SK-N-SH treated with all-trans-retinoic acid at 6 μM for 48 hours (cell line): ENCODE data around the gene PRM1.

Source experiments
- GLIS3 ChIP-seq: fragments of 250-450 bp; sonication (Bioruptor Pico); IDR thresholded peaks from 2 replicates; pipeline ENCODE4 v1.5.0; 2020; ENCODE audit warnings: mild to moderate bottlenecking, moderate library complexity
- PPARA ChIP-seq: fragments of 250-450 bp; sonication (Bioruptor Pico); IDR thresholded peaks from 2 replicates; pipeline ENCODE4 v1.5.0; 2020; ENCODE audit warnings: mild to moderate bottlenecking, borderline replicate concordance
- TCF4 ChIP-seq: fragments of 250-450 bp; sonication (Bioruptor Pico); IDR thresholded peaks from 2 replicates; pipeline ENCODE4 v1.8.0; 2021; ENCODE audit warnings: mild to moderate bottlenecking, moderate library complexity, borderline replicate concordance
- ZNF565 ChIP-seq: fragments of 450-650 bp; formaldehyde crosslinking; conservative IDR thresholded peaks from 2 replicates; pipeline ENCODE4 v1.5.0; 2020; ENCODE audit warnings: low read depth, mild to moderate bottlenecking, moderate library complexity
- ZNF70 ChIP-seq: fragments of 450-650 bp; formaldehyde crosslinking; IDR thresholded peaks from 2 replicates; pipeline ENCODE4 v1.5.0; 2020; ENCODE audit warnings: mild to moderate bottlenecking, moderate library complexity

DNA sequence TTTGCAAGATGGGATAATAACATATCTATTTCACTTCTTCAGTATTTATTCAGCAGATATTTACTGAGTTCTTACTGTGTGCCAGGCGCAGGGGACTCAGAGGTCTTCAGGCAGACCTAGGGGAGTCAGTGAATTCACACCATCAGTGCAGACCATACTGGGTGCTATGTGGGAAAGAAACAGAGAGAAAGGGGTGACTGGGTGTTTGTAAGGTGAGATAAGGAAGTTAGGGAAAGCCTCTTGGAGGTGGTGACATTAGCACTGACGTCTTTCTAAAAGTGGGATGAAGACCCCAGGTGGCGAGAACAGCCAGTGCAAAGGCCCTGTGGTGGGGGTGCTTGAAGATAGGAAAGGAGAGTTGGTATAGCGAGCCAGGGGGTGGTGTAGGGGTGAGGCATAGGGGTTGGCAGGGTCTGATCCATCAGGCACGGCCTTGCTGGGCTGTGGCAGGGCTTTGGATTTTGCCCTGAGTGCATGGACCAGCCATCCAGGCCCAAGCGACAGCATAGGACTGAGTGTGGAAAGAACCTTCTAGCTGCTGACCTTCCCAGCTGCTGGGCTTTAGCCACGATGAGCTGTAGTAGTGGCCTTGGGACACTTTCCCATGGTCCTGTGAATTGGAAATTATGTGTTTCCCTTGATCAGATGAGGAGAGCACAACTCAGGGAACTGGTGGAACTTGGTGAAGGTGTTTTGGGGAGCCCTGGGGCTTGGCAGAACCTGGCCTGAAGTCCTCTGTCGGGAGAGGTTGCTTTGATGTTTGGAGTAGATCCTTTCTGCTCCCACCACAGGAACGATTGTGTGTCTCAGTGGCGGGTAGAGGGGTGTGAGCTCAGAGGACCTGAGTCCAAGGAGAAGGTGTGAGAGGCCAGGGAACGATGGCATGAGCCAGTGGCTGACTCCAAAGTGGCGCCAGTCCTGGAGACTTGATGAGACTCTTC lies 21.2 kb downstream of the PRM1 start:
- no peak for TF ChIP-seq GLIS3 (CRISPR knock-in tag)
- TF ChIP-seq TCF4 (CRISPR knock-in tag), result no peak
- no peak for TF ChIP-seq PPARA
- no peak for TF ChIP-seq ZNF70 (CRISPR knock-in tag)
- no peak for TF ChIP-seq ZNF565 (CRISPR knock-in tag)
